Anterior cingulate cortex (tissue), 58 donors: ENCODE data around the gene REEP5.

Experiments
- DNase-seq, 58 donors: peaks; one replicate each; lab custom pipeline; 2025; lab: John Stamatoyannopoulos, UW

The REEP5 gene

GRCh38 chr5:112848116-112848811, 73.8 kb downstream of the REEP5 start:
- peak in 2 of 58 donors; percentile 7 to 41 for DNase-seq

GRCh38 chr5:112847306-112847705, 74.7 kb downstream of the REEP5 start:
- DNase-seq = no peak

- DNase-seq = no peak
Observed at GRCh38 chr5:112846556-112846955, 75.5 kb downstream of the REEP5 start.

GRCh38 chr5:112844489-112844888, 77.5 kb downstream of the REEP5 start:
- no peak for DNase-seq

- no peak for DNase-seq
Observed at GRCh38 chr5:112833971-112834370, 88.1 kb downstream of the REEP5 start.

- no peak for DNase-seq
Observed at GRCh38 chr5:112830378-112830777, 91.6 kb downstream of the REEP5 start.
